CD14-positive monocyte (primary cell): ENCODE measurements around the gene FMO5. TPM values are rescaled to one million over a fixed set of nuclear protein-coding genes. Genes with fewer than 3 reads are reported as not detected.

Experiments used
- DNase-seq, 3 donors: peaks; one replicate each; pipeline ENCODE4 v3.0.0-alpha.2; 2011 to 2022
- H2AFZ ChIP-seq: 2 replicates; pipeline ENCODE4 v1.6.0; 2012; ENCODE audit warnings: mild to moderate bottlenecking, low read depth, low read length, inconsistent platforms; ENCODE audit not compliant: insufficient read depth, poor library complexity, severe bottlenecking
- H3K27ac ChIP-seq, 2 donors: 1 replicate in 1 of 2; 2 replicates in 1 of 2; pipeline ENCODE4 v1.5.1; 2012 to 2013; ENCODE audit warnings: low read length in 2 of 2, control low read depth in 1 of 2, inconsistent platforms in 1 of 2, low read depth in 1 of 2, mild to moderate bottlenecking in 1 of 2
- H3K27me3 ChIP-seq, 2 donors: one replicate each; pipeline versions ENCODE4 v1.6.0 to v1.6.1; 2011 to 2013; ENCODE audit warnings: low read length in 2 of 2; ENCODE audit not compliant: control insufficient read depth in 2 of 2, insufficient read depth in 2 of 2
- H3K36me3 ChIP-seq, 2 donors: replicated peaks in 1 of 2; 1 replicate in 1 of 2; 2 replicates in 1 of 2; pipeline versions ENCODE4 v1.5.1 to v1.6.1; 2012 to 2013; ENCODE audit warnings: low read length in 2 of 2, control low read depth in 1 of 2, inconsistent platforms in 1 of 2, mild to moderate bottlenecking in 1 of 2; ENCODE audit not compliant: insufficient read depth in 2 of 2, control insufficient read depth in 1 of 2
- H3K4me1 ChIP-seq, 2 donors: 1 replicate in 1 of 2; 2 replicates in 1 of 2; pipeline versions ENCODE4 v1.5.1 to v1.6.1; 2012 to 2013; ENCODE audit warnings: low read length in 2 of 2, control low read depth in 1 of 2, inconsistent platforms in 1 of 2, mild to moderate bottlenecking in 1 of 2, moderate library complexity in 1 of 2; ENCODE audit not compliant: insufficient read depth in 2 of 2, control insufficient read depth in 1 of 2
- H3K4me2 ChIP-seq: replicated peaks from 2 replicates; pipeline ENCODE3; 2012; ENCODE audit warnings: low read length, moderate library complexity, mild to moderate bottlenecking; ENCODE audit not compliant: poor library complexity, severe bottlenecking; ENCODE audit errors: extremely low read depth
- H3K4me3 ChIP-seq, 3 experiments: fragments of 200-600 bp in 1 of 3; sonication (generic) in 1 of 3; replicated peaks in 1 of 3; 1 replicate in 2 of 3; 2 replicates in 1 of 3; pipeline ENCODE4 v1.5.1; 2011 to 2013; ENCODE audit warnings: low read length in 3 of 3, mild to moderate bottlenecking in 3 of 3, control low read depth in 2 of 3, low read depth in 2 of 3, inconsistent platforms in 1 of 3, moderate library complexity in 1 of 3
- H3K79me2 ChIP-seq: 2 replicates; pipeline ENCODE4 v1.6.0; 2012; ENCODE audit warnings: mild to moderate bottlenecking, control low read depth, inconsistent platforms, low read length, moderate library complexity; ENCODE audit not compliant: insufficient read depth
- H3K9ac ChIP-seq: 2 replicates; pipeline ENCODE4 v1.6.0; 2017; ENCODE audit warnings: low read length, mild to moderate bottlenecking; ENCODE audit not compliant: insufficient read depth, poor library complexity, severe bottlenecking
- H3K9me3 ChIP-seq, 2 donors: replicated peaks in 1 of 2; 1 replicate in 1 of 2; 2 replicates in 1 of 2; pipeline versions ENCODE4 v1.5.1 to v1.6.1; 2012 to 2013; ENCODE audit warnings: low read length in 2 of 2, control low read depth in 1 of 2; ENCODE audit not compliant: control insufficient read depth in 1 of 2, insufficient read depth in 1 of 2
- H4K20me1 ChIP-seq: 2 replicates; pipeline ENCODE4 v1.6.0; 2012; ENCODE audit warnings: mild to moderate bottlenecking, low read length, control low read depth, moderate library complexity; ENCODE audit not compliant: insufficient read depth
- H3K27ac Mint-ChIP-seq, 7 donors: one replicate each; pipeline ENCODE4 v1.8.0; 2020; ENCODE audit warnings: mild to moderate bottlenecking in 7 of 7, mixed read lengths in 7 of 7, moderate library complexity in 6 of 7, inconsistent platforms in 2 of 7
- H3K27me3 Mint-ChIP-seq, 3 donors: one replicate each; pipeline ENCODE4 v1.8.0; 2021 to 2022; ENCODE audit warnings: low read depth in 3 of 3, mild to moderate bottlenecking in 3 of 3, mixed read lengths in 3 of 3, moderate library complexity in 3 of 3, inconsistent platforms in 1 of 3
- H3K36me3 Mint-ChIP-seq, 2 donors: one replicate each; pipeline ENCODE4 v1.8.0; 2020; ENCODE audit warnings: mixed read lengths in 2 of 2, inconsistent platforms in 1 of 2, mild to moderate bottlenecking in 1 of 2
- H3K4me1 Mint-ChIP-seq: one replicate; pipeline ENCODE4 v1.8.0; 2020; ENCODE audit warnings: mild to moderate bottlenecking, mixed read lengths
- H3K4me3 Mint-ChIP-seq, 2 donors: one replicate each; pipeline ENCODE4 v1.8.0; 2020; ENCODE audit warnings: mild to moderate bottlenecking in 2 of 2, mixed read lengths in 2 of 2, moderate library complexity in 1 of 2
- H3K9me3 Mint-ChIP-seq, 7 donors: one replicate each; pipeline ENCODE4 v1.8.0; 2020 to 2022; ENCODE audit warnings: mixed read lengths in 7 of 7, mild to moderate bottlenecking in 6 of 7, moderate library complexity in 6 of 7, inconsistent platforms in 2 of 7
- WGBS: methylation state at CpG from one replicate; pipeline ENCODE4 v1.1.5; 2013; ENCODE audit warnings: missing lambda C conversion rate; ENCODE audit not compliant: insufficient coverage; 5-methylcytosine and 5-hydroxymethylcytosine counted together
- intact Hi-C, 2 donors: fragments of 100-400 bp; cut with micrococcal nuclease; formaldehyde crosslinking; loops; one replicate each; pipeline versions ENCODE4 v1.15.0 to v1.15.1; 2023
- polyA plus RNA-seq, 3 donors: library from polyadenylated mRNA; depleted of rRNA in 1 of 3; unstranded in 2 of 3; stranded (reverse) in 1 of 3; fragments of 300-500 nt in 2 of 3; fragments of >200 nt in 1 of 3; fragmentation: Illumina TruSeq in 2 of 3; gene quantifications; 1 replicate in 2 of 3; 2 replicates in 1 of 3; pipeline ENCODE4 v1.2.3, GENCODE V29; 2012 to 2021
- TF ChIP-seq, protein P1 (sequence below): fragments of 200-600 bp; IDR thresholded peaks from one replicate; pipeline ENCODE4 v1.8.0; 2022; ENCODE audit warnings: antibody characterized with exemption, mild to moderate bottlenecking

Gene FMO5
- polyA plus RNA-seq, 3 donors, result 16.8 to 20.0 (median 18.0) TPM

DNA sequence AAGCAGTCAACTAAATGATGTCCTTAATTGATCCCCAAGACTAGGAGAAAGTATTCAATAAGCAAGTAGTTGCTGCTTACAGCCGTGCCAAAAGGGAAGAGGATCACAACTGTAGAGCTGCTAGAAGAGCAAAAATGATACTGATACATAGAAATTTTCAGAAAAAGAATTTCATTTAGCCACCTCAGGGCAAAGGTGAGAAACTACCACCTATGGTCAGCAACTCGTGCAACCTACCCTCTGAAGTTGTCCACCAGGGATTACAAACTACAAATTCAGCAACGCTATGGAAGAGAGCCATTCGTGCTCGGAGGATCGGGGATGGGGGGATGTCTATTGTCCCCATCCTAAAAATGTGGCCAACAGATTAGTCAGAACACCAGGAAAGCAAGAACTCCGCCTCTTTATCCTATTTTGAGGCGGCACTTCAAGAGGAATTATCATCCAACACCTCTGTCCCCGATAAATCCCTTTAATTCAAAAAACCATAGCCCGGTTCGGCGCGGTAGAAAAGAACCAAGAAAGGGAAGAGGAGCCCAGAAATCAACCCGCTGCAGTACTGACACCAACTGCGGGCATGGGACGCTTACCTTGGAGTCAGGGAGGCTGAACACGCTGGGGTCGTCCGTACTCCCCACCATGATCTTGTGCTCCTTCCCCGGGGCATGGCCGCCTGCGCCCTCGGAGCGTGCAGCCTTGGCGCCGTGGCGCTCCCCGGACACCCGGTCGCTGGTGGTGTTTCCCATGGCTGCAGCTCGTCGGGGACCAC, 53.6 kb downstream of the FMO5 start:
- no peaks in the 10 kb centered on the region for H3K9me3 ChIP-seq
- peak overlapping the region; percentile 87 for H3K9ac ChIP-seq
- H3K36me3 Mint-ChIP-seq, result peaks cover 18 to 20% of the 10 kb centered on the region in 2 donors
- peak overlapping the region; percentile 98 for H2AFZ ChIP-seq
- peaks cover 12 to 14% of the 10 kb centered on the region in 2 donors for H3K36me3 ChIP-seq
- no peaks in the 10 kb centered on the region for H4K20me1 ChIP-seq
- DNase-seq, result peak in 1 of 3 donors; percentile 2
- peaks cover 32% of the 10 kb centered on the region for H3K4me1 Mint-ChIP-seq
- H3K79me2 ChIP-seq, result peaks cover 45% of the 10 kb centered on the region
- peaks cover 22 to 28% of the 10 kb centered on the region in 2 donors for H3K4me1 ChIP-seq
- H3K27ac ChIP-seq, result peak overlapping the region; percentile 75 to 96
- peak overlapping the region; percentile 94 to 99 for H3K4me3 Mint-ChIP-seq
- H3K4me2 ChIP-seq, result peak overlapping the region; percentile 84
- peak overlapping the region; percentile 16 to 97 (median 79) for H3K27ac Mint-ChIP-seq
- TF ChIP-seq, protein P1, sequence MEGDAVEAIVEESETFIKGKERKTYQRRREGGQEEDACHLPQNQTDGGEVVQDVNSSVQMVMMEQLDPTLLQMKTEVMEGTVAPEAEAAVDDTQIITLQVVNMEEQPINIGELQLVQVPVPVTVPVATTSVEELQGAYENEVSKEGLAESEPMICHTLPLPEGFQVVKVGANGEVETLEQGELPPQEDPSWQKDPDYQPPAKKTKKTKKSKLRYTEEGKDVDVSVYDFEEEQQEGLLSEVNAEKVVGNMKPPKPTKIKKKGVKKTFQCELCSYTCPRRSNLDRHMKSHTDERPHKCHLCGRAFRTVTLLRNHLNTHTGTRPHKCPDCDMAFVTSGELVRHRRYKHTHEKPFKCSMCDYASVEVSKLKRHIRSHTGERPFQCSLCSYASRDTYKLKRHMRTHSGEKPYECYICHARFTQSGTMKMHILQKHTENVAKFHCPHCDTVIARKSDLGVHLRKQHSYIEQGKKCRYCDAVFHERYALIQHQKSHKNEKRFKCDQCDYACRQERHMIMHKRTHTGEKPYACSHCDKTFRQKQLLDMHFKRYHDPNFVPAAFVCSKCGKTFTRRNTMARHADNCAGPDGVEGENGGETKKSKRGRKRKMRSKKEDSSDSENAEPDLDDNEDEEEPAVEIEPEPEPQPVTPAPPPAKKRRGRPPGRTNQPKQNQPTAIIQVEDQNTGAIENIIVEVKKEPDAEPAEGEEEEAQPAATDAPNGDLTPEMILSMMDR, result no peak
- no peaks in the 10 kb centered on the region for H3K27me3 Mint-ChIP-seq
- no peaks in the 10 kb centered on the region for H3K27me3 ChIP-seq
- no peaks in the 10 kb centered on the region for H3K9me3 Mint-ChIP-seq
- peak overlapping the region; percentile 92 to 98 (median 93) for H3K4me3 ChIP-seq
- intact Hi-C loops, result loop anchor here (2.0 kb wide), 1 partner anchor 71 kb away; the partner anchor contains the start of gene CHD1L (in 2 of the 2)
- WGBS, result under 1% methylated on average over 26 of the region's 32 CpGs

GRCh38 chr1:147169840-147170674, 55.1 kb downstream of the FMO5 start:
- Histone ChIP-seq H3K79me2 (peaks cover 45% of the 10 kb centered on the region), H3K27me3 (no peaks in the 10 kb centered on the region), H3K4me1 (peaks cover 22 to 28% of the 10 kb centered on the region in 2 donors), H3K36me3 (peaks cover 25 to 30% of the 10 kb centered on the region in 2 donors), H2AFZ (no peak overlapping the region), H3K9ac (no peak overlapping the region), H3K4me2 (no peak overlapping the region), H3K9me3 (no peaks in the 10 kb centered on the region), H3K4me3 (no peak overlapping the region), H3K27ac (no peak overlapping the region), H4K20me1 (no peaks in the 10 kb centered on the region)
- Mint-ChIP-seq H3K9me3 (no peaks in the 10 kb centered on the region), H3K4me1 (peaks cover 29% of the 10 kb centered on the region), H3K27me3 (peaks cover 0 to 2% (median 0%) of the 10 kb centered on the region in 3 donors), H3K4me3 (no peak overlapping the region), H3K36me3 (peaks cover 28 to 29% of the 10 kb centered on the region in 2 donors), H3K27ac (no peak overlapping the region)
- WGBS, result 89% methylated on average over 2 of the region's 6 CpGs
- TF ChIP-seq, protein P1, result no peak
- intact Hi-C loops, result no loop called here
- no peak for DNase-seq
